Measurements from ENCODE around the gene PARD3.

Gene PARD3

DNA sequence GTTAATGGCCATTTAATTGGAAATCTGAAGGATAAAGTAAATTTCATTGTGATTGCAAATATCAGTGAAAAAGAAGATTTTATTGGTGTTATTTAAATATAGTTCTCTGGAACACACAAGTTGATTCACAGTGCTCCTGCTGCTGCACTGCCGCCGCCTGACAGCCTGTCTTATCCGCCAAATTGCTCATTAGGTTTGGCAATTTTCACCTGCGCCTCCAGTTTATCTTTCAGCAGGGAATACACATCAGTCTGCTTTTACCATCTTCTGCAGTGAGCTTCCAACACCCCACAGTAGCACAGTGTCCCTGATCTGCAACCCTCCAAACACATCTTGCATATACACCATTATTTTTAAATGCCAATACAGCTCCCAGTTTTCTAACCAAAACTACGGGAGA is 308.3 kb downstream of the PARD3 start:
- Histone ChIP-seq H3K36me3 (ENCODE audit: insufficient read depth, low read length) (no peaks in the 10 kb centered on the region), H3K4me3 (ENCODE audit: low read length, poor library complexity, severe bottlenecking) (no peak overlapping the region), H3K4me2 (ENCODE audit: low read depth, low read length, poor library complexity, severe bottlenecking) (no peak overlapping the region), H3K9me3 (ENCODE audit: insufficient read depth, low read depth, low read length) (no peaks in the 10 kb centered on the region), H3K27me3 (ENCODE audit: insufficient read depth, low read length, poor library complexity, severe bottlenecking) (no peaks in the 10 kb centered on the region), H3K4me1 (ENCODE audit: insufficient read depth, low read length, poor library complexity, severe bottlenecking) (no peaks in the 10 kb centered on the region), H3K9me2 (replicated peaks; ENCODE audit: low read depth, low read length) (no peaks in the 10 kb centered on the region), H2AFZ (ENCODE audit: low read length) (no peak overlapping the region), H3K9ac (ENCODE audit: low read depth, low read length, poor library complexity, severe bottlenecking) (no peak overlapping the region), H3K79me2 (ENCODE audit: insufficient read depth, low read length) (no peaks in the 10 kb centered on the region), H4K20me1 (ENCODE audit: insufficient read depth, low read length, poor library complexity, severe bottlenecking) (no peaks in the 10 kb centered on the region), H3F3A (ENCODE audit: low read depth) (no peaks in the 10 kb centered on the region)
- TF ChIP-seq, protein P1, sequence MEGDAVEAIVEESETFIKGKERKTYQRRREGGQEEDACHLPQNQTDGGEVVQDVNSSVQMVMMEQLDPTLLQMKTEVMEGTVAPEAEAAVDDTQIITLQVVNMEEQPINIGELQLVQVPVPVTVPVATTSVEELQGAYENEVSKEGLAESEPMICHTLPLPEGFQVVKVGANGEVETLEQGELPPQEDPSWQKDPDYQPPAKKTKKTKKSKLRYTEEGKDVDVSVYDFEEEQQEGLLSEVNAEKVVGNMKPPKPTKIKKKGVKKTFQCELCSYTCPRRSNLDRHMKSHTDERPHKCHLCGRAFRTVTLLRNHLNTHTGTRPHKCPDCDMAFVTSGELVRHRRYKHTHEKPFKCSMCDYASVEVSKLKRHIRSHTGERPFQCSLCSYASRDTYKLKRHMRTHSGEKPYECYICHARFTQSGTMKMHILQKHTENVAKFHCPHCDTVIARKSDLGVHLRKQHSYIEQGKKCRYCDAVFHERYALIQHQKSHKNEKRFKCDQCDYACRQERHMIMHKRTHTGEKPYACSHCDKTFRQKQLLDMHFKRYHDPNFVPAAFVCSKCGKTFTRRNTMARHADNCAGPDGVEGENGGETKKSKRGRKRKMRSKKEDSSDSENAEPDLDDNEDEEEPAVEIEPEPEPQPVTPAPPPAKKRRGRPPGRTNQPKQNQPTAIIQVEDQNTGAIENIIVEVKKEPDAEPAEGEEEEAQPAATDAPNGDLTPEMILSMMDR (conservative IDR thresholded peaks at IDR 0.05; ENCODE audit: low read length), result no peak
- no peak for TF ChIP-seq EZH2phosphoT487 (IDR thresholded peaks at IDR 0.05; ENCODE audit: borderline replicate concordance)

DNA sequence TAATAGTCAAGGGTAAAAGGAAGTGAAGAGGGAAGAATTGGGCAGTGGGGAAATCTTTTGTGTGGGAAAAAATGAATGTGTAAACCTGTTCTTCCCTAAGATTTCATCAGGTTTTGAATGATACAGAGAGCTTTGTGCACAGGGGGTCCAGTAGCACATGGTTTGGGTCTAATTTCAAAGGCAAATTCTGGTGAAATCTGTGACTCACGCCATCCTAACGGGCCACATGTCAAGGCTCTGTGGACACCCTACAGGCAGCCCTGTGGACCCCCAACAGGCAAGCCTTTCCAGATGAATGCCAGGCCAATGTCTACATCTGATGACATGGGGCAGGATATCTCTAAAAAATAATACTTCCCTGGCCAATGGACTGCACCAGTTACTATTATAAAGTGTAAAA is 309.8 kb downstream of the PARD3 start:
- Histone ChIP-seq H3K9me3 (ENCODE audit: insufficient read depth, low read depth, low read length) (no peaks in the 10 kb centered on the region), H3K4me3 (ENCODE audit: low read length, poor library complexity, severe bottlenecking) (no peak overlapping the region), H3K4me2 (ENCODE audit: low read depth, low read length, poor library complexity, severe bottlenecking) (no peak overlapping the region), H3K79me2 (ENCODE audit: insufficient read depth, low read length) (no peaks in the 10 kb centered on the region), H3K4me1 (ENCODE audit: insufficient read depth, low read length, poor library complexity, severe bottlenecking) (no peaks in the 10 kb centered on the region), H3F3A (ENCODE audit: low read depth) (no peaks in the 10 kb centered on the region), H3K27me3 (ENCODE audit: insufficient read depth, low read length, poor library complexity, severe bottlenecking) (no peaks in the 10 kb centered on the region), H4K20me1 (ENCODE audit: insufficient read depth, low read length, poor library complexity, severe bottlenecking) (no peaks in the 10 kb centered on the region), H2AFZ (ENCODE audit: low read length) (no peak overlapping the region), H3K9me2 (replicated peaks; ENCODE audit: low read depth, low read length) (no peaks in the 10 kb centered on the region), H3K9ac (ENCODE audit: low read depth, low read length, poor library complexity, severe bottlenecking) (no peak overlapping the region), H3K36me3 (ENCODE audit: insufficient read depth, low read length) (no peaks in the 10 kb centered on the region)
- no peak for TF ChIP-seq EZH2phosphoT487 (IDR thresholded peaks at IDR 0.05; ENCODE audit: borderline replicate concordance)
- TF ChIP-seq, protein P1 (conservative IDR thresholded peaks at IDR 0.05; ENCODE audit: low read length), result no peak

DNA sequence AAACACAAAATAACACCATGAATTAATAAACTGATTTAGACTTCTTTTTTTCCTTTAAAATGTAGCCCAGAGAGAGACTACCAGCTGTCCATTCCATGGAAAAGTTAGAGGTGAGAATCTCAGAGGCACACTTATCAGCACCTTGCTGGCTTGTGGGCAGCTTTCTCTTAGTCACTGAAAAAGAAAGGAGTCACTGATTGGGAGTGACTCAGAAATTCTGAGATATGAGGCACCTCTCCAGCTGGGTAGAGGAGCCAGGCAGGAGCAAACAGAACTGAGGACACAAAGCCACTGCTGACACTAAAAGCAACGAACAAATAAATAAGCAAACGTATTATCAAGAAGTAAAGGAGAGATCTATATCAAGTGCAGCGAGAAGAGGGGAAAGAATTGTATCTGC is 310.6 kb downstream of the PARD3 start:
- H3F3A ChIP-seq (ENCODE audit: low read depth), result no peaks in the 10 kb centered on the region
- no peaks in the 10 kb centered on the region for H3K36me3 ChIP-seq (ENCODE audit: insufficient read depth, low read length)
- H3K27me3 ChIP-seq (ENCODE audit: insufficient read depth, low read length, poor library complexity, severe bottlenecking), result no peaks in the 10 kb centered on the region
- no peaks in the 10 kb centered on the region for H3K79me2 ChIP-seq (ENCODE audit: insufficient read depth, low read length)
- TF ChIP-seq EZH2phosphoT487 (IDR thresholded peaks at IDR 0.05; ENCODE audit: borderline replicate concordance), result no peak
- TF ChIP-seq, protein P1 (conservative IDR thresholded peaks at IDR 0.05; ENCODE audit: low read length), result no peak
- no peaks in the 10 kb centered on the region for H3K4me1 ChIP-seq (ENCODE audit: insufficient read depth, low read length, poor library complexity, severe bottlenecking)
- H3K4me2 ChIP-seq (ENCODE audit: low read depth, low read length, poor library complexity, severe bottlenecking), result no peak overlapping the region
- no peaks in the 10 kb centered on the region for H3K9me2 ChIP-seq (replicated peaks; ENCODE audit: low read depth, low read length)
- H2AFZ ChIP-seq (ENCODE audit: low read length), result no peak overlapping the region
- H3K9me3 ChIP-seq (ENCODE audit: insufficient read depth, low read depth, low read length), result no peaks in the 10 kb centered on the region
- H4K20me1 ChIP-seq (ENCODE audit: insufficient read depth, low read length, poor library complexity, severe bottlenecking), result no peaks in the 10 kb centered on the region
- H3K4me3 ChIP-seq (ENCODE audit: low read length, poor library complexity, severe bottlenecking), result no peak overlapping the region
- H3K9ac ChIP-seq (ENCODE audit: low read depth, low read length, poor library complexity, severe bottlenecking), result no peak overlapping the region

Measured in Loucy (cell line).